Mucosa of stomach (tissue), 1 donor: ENCODE results near the gene GARIN3.
"Not testable (repeated sequence)": the region's sequence is repeated elsewhere in the genome, so short reads cannot be mapped to it uniquely, and the experiment has no call there.

ENCODE experiments used
- H3K27me3 ChIP-seq: one replicate; pipeline ENCODE4 v1.7.0; 2013; ENCODE audit warnings: mild to moderate bottlenecking, low read length; ENCODE audit not compliant: control insufficient read depth, insufficient read depth
- H3K36me3 ChIP-seq: one replicate; pipeline ENCODE4 v1.7.0; 2013; ENCODE audit warnings: low read length; ENCODE audit not compliant: control insufficient read depth, insufficient read depth
- H3K4me1 ChIP-seq: one replicate; pipeline ENCODE4 v1.7.0; 2013; ENCODE audit warnings: mild to moderate bottlenecking, low read length; ENCODE audit not compliant: control insufficient read depth, insufficient read depth
- H3K4me3 ChIP-seq: one replicate; pipeline ENCODE4 v1.7.0; 2013; ENCODE audit warnings: low read length
- H3K9ac ChIP-seq: one replicate; pipeline ENCODE4 v1.7.0; 2013; ENCODE audit warnings: mild to moderate bottlenecking, low read length, moderate library complexity
- H3K9me3 ChIP-seq: one replicate; pipeline ENCODE4 v1.7.0; 2013; ENCODE audit warnings: mild to moderate bottlenecking, low read length, moderate library complexity; ENCODE audit not compliant: control insufficient read depth
- donor health status: Pancreatic carcinoma.

The GARIN3 gene

DNA sequence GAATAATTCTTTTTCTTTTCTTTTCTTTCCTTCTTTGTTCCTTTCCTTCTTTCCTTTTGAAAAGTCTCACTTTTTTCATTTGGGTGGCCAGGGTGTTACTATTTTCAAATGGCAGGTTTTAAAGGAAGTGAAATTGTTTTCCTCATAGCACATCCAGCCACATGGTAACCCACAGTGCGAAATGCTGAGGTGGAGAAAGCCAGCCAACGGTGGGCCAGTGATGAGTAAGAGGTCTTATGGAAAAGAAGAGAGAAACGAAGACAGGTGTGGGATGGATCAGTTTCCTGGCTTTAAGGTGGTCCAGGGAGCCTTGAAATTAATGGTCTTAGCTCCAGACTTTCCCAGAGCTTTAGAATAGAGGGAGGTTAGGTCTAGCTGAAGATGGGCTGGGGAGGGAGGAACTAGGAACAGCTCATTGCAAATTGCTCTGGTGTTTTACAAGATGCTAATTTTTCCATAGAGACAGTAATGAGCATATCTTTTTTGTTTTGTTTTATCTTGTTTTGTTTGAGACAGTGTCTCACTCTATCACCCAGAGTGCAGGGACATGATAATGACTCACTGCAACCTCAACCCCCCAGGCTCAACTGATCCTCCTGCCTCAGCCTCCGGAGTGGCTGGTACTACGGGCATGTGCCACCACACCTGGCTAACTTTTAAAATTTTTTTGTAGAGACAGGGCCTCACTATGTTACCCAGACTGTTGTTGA, 32.4 kb upstream of the GARIN3 start:
- H3K4me3 ChIP-seq = no peak overlapping the region
- H3K27me3 ChIP-seq = no peaks in the 10 kb centered on the region

DNA sequence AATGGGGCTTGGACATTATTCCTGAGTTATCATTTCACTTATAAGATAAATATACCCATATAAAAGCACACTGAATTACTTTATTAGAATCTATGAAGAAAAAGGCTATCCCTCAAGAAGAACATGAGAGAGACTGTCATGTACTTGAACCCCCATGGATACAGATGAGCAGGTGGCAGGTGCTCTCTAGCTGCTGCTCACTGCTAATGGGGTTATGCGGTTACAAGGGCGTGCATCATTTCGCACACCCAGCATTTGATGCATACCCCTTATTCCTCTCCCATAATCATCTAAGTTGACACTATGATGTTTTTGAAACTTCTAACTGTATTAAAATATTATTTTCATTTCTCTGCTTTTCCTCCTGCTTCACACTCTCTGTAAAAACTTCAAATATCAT, 31.0 kb upstream of the GARIN3 start:
- Histone ChIP-seq H3K27me3 (no peaks in the 10 kb centered on the region), H3K36me3 (no peaks in the 10 kb centered on the region), H3K4me3 (no peak overlapping the region), H3K9ac (no peak overlapping the region), H3K9me3 (no peaks in the 10 kb centered on the region), H3K4me1 (no peaks in the 10 kb centered on the region)

More for the DNA sequence above, 32.4 kb upstream of the GARIN3 start:
- H3K9me3 ChIP-seq = no peaks in the 10 kb centered on the region
- no peaks in the 10 kb centered on the region for H3K36me3 ChIP-seq
- no peaks in the 10 kb centered on the region for H3K4me1 ChIP-seq
- no peak overlapping the region for H3K9ac ChIP-seq

DNA sequence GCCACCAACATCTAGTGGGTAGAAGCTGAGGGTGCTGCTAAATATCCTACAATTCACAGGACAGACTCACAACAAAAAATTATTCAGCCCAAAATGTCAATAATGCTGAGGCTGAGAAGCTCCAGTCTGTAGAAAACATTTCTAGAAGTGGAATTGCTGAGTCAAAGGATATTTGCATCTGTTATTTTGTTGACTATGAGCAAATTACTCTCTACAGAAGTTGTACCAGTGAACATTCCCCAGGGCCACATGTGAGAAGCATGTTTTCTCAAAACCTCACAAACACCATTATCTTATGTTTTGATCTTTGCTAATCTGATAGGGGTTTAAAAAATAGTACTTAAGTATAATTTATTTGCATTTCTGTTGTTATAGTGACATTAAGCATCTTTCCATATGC, 30.0 kb upstream of the GARIN3 start:
- H3K27me3 ChIP-seq = no peaks in the 10 kb centered on the region
- no peaks in the 10 kb centered on the region for H3K36me3 ChIP-seq
- H3K4me3 ChIP-seq = no peak overlapping the region
- no peaks in the 10 kb centered on the region for H3K9me3 ChIP-seq
- H3K4me1 ChIP-seq = no peaks in the 10 kb centered on the region
- H3K9ac ChIP-seq = no peak overlapping the region

DNA sequence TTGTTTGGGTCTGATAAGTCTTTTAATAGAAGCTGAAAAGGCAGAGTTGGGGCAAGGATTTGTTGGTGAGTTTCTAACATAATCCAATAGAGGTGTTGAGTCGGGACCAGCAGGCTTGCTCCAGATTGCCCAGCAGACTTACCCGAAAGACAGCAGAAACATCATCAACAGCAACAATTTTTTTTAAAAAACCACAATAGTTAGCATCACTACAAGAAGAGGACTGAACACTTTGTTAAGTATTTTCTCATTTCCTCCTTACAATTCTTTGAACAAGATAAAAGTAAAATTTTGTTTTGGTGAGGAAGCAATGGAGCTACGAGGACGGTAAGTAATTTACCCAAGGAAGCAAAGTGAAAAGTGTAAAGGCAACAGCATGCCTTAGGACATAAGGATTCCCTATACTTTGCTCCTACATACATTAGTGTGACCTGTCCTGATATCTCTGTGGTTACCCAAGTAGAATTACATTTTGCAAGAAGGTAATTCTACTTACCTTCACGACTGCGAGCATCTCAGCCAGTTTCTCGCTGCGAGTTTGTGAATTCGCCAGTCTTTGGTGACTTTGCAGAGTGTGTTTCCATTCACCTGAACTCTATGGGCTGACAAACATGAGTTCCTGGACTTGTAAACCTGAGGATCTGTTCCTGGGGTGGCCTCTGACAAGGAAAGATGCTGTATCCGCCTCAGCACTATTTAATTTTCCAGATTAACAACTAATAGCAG, 27.8 kb upstream of the GARIN3 start:
- H3K4me1 ChIP-seq = no peaks in the 10 kb centered on the region
- no peak overlapping the region for H3K9ac ChIP-seq
- H3K36me3 ChIP-seq = no peaks in the 10 kb centered on the region
- no peak overlapping the region for H3K4me3 ChIP-seq
- H3K27me3 ChIP-seq = no peaks in the 10 kb centered on the region
- H3K9me3 ChIP-seq = no peaks in the 10 kb centered on the region

DNA sequence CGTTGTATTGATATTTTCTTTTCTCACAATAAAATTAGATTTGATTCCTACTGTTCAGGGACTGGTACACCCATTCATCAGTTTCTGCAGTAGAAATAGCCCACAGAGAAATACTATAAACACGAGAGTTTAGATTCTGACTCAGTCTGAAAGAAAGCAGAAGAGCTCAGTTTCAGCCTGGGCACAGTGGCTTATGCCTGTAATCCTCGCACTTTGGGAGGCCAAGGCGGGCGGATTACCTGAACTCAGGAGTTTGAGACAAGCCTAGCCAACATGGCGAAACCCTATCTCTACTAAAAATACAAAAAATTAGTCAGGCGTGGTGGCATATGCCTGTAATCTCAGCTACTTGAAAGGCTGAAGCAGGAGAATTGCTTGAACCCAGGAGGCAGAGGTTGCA, 23.2 kb upstream of the GARIN3 start:
- H3K9ac ChIP-seq = no peak overlapping the region
- H3K27me3 ChIP-seq = no peaks in the 10 kb centered on the region
- H3K4me3 ChIP-seq = no peak overlapping the region
- no peaks in the 10 kb centered on the region for H3K4me1 ChIP-seq
- no peaks in the 10 kb centered on the region for H3K36me3 ChIP-seq
- H3K9me3 ChIP-seq = no peaks in the 10 kb centered on the region

DNA sequence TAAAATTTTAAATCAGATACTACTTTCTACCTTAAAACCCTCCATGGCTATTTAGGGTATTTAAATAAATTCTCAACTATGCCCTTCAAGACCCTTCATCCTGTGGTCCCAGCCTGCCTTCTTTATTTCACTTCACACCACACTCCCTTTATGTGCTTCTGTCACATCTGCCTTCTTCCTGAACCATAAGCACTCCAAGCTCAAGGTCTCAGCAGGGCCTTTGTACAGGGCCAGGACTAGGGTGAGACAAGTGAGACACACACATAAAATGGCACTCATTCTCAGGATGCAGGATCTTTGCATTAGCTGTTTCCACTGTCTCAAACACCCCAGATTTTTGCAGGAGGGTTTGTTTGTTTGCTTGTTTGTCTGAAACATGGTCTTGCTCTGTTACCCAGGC, 22.2 kb upstream of the GARIN3 start:
- H3K4me3 ChIP-seq = no peak overlapping the region
- H3K9me3 ChIP-seq = no peaks in the 10 kb centered on the region
- no peaks in the 10 kb centered on the region for H3K4me1 ChIP-seq
- no peaks in the 10 kb centered on the region for H3K36me3 ChIP-seq
- no peak overlapping the region for H3K9ac ChIP-seq
- H3K27me3 ChIP-seq = no peaks in the 10 kb centered on the region

DNA sequence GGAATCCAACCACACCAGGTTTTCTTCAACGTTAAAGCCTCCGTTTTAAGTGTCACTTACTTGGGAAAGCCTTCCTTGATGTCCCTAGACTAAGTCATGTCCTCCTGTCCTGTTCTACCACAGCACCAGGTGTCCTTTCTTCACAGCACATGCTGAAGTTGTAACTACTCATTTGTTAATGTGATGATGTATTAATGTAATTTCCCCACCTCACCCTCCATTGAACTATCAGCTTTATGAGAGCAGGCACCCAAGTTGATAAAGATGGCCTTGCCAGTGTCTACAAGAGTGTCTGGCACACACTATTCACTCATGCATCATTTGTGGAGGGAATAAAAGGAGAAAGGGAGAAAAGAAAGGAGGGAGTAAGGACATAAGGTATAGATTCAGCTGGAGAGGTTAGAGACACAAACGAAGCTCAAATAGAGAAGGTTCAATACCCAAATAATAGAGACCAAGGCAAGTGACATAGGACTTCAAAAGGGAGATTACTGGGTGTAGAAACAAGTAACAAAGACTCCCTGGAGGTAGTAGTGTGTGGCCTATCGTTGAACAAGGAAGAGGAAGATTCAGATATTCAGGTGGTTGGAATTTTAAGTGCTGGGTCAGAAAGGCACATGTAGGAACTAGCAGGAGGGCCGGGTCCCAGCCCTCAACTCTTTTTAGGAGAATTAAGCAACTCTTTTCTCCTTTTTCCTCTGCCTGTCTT, 21.1 kb upstream of the GARIN3 start:
- Histone ChIP-seq H3K36me3 (no peaks in the 10 kb centered on the region), H3K4me1 (no peaks in the 10 kb centered on the region), H3K9me3 (no peaks in the 10 kb centered on the region), H3K9ac (no peak overlapping the region), H3K4me3 (no peak overlapping the region), H3K27me3 (no peaks in the 10 kb centered on the region)

DNA sequence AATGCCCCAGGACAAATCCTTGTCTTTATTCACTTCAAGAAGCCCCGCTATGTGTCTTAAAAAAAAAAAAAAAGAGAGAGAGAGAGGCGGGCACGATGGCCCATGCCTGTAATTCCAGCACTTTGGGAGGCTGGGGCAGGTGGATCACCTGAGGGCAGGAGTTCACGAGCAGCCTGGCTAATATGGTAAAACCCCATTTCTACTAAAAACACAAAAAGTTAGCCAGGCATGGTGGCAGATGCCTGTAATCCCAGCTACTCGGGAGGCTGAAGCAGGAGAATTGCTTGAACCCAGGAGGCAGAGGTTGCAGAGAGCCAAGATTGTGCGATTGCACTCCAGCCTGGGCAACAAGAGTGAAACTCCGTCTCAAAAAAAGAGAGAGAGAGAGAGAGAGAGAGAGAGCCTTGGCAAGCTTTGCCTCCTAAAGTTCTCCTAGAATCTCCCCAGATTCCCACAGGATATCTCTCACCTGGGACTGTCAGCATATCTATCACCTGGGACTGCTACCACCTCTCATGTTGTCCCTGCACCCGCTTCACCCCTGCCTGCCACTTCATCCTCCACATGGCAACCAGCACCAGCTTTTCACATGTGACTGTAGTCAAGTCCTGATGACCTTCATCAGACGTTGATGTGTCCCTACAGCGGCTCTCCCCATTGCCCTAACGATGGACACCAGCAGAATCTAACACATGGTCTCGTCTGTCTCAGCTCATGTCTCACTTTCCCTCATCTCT, 20.4 kb upstream of the GARIN3 start:
- no peak overlapping the region for H3K4me3 ChIP-seq
- no peaks in the 10 kb centered on the region for H3K27me3 ChIP-seq
- no peaks in the 10 kb centered on the region for H3K36me3 ChIP-seq
- no peaks in the 10 kb centered on the region for H3K9me3 ChIP-seq
- H3K9ac ChIP-seq = no peak overlapping the region
- H3K4me1 ChIP-seq = no peaks in the 10 kb centered on the region

DNA sequence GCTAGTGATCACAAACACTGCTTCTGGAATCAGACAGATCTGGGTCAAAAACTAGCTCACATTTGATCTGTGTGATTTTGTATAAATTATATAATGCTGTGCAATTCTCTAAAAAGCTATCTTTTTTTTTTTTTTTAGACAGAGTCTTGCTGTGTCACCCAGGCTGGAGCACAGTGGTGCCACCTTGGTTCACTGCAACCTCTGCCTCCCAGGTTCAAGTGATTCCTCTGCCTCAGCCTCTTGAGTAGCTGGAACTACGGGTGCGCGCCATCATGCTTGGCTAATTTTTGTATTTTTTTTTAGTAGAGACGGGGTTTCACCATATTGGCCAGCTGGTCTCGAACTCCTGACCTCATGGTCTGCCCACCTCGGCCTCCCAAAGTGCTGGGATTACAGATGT, 19.1 kb upstream of the GARIN3 start:
- H3K9ac ChIP-seq, H3K4me3 ChIP-seq, H3K36me3 ChIP-seq, H3K4me1 ChIP-seq, H3K27me3 ChIP-seq, H3K9me3 ChIP-seq: not testable (repeated sequence)

DNA sequence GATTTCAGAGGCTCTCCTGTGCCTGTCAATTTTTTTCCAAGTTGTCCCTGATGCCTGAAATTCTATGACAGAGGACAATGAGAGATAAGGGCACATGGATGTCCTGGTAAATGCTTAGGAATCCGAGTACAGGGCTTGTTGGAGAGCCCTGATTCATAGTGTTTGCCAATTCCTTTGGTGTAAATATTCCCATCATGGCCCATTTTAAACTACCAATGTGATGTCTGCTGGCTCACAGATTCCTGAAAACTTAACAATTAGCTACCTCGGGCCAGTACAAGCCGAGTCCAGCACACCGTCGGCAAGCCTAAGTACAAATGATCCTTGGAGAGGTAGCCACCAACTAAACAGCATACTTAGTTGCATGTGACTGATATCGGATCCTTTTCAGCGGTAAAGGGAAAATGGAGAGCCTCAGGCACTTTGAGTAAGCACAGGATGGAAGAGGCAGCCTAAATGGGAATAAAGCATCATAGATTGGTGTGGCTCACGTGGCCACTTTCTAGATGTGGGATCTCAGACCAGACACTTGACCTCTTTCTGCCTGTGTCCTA, 18.1 kb upstream of the GARIN3 start:
- Histone ChIP-seq H3K9me3 (no peaks in the 10 kb centered on the region), H3K9ac (no peak overlapping the region), H3K4me3 (no peak overlapping the region), H3K27me3 (no peaks in the 10 kb centered on the region), H3K36me3 (no peaks in the 10 kb centered on the region), H3K4me1 (no peaks in the 10 kb centered on the region)

DNA sequence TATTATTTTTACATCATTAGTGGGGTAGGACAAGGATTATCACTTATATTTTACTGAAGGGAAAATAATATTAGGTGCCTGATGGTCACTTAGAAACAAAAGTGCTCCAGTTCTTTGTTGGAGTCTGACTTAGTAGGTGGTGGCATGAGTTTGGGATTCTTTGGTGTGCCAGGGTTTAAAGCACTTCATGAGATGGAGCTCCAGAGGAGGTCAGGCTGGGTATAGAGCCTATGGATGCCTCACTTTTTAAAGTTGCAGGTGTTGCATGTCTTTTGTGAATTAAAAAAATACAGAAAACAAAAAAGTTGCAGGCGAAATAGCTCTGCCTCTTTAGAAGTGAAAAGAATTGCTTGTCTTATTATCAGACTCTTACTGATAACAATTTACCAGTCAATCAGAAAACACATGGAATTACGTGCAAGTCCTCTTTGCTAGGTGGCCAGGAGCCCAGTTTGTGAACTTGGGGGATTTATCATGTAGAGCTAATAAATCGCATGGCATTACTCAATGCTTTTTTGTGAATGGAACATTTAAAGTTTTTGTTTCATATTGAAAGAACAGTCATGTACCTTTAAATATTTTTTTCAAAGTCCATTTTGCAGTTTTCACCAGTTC, 16.2 kb upstream of the GARIN3 start:
- Histone ChIP-seq H3K4me3 (no peak overlapping the region), H3K4me1 (no peaks in the 10 kb centered on the region)

More for the DNA sequence above, 16.2 kb upstream of the GARIN3 start:
- Histone ChIP-seq H3K9ac (no peak overlapping the region), H3K9me3 (no peaks in the 10 kb centered on the region), H3K36me3 (no peaks in the 10 kb centered on the region), H3K27me3 (no peaks in the 10 kb centered on the region)
